Body of pancreas (tissue), 4 donors: Measurements from ENCODE around the gene ZDHHC17. TPM values are rescaled to one million over a fixed set of nuclear protein-coding genes. Genes with fewer than 3 reads are reported as not detected.

Source experiments
- ATAC-seq: fragments of 150-250 bp; one replicate; pipeline ENCODE4 v1.9.1; 2016
- DNase-seq, 4 donors: peaks; one replicate each; pipeline ENCODE4 v3.0.0-alpha.2; 2019
- H3K27ac ChIP-seq, 4 donors: fragments of 200-600 bp; sonication (generic); 1 replicate in 3 of 4; 2 replicates in 1 of 4; pipeline versions ENCODE4 v1.5.1 to v1.6.1; 2016 to 2019; ENCODE audit warnings: mild to moderate bottlenecking in 1 of 4, mixed read lengths in 1 of 4, moderate library complexity in 1 of 4
- H3K27me3 ChIP-seq, 2 donors: fragments of 200-600 bp; sonication (generic); one replicate each; pipeline ENCODE4 v1.6.0; 2016; ENCODE audit warnings: mild to moderate bottlenecking in 1 of 2
- H3K36me3 ChIP-seq, 2 donors: fragments of 200-600 bp; sonication (generic); replicated peaks in 1 of 2; 2 replicates each; pipeline ENCODE4 v1.5.1; 2016; ENCODE audit warnings: low read depth in 2 of 2; ENCODE audit not compliant: insufficient read depth in 1 of 2
- H3K4me1 ChIP-seq: fragments of 200-600 bp; sonication (generic); one replicate; pipeline ENCODE4 v1.6.0; 2016
- H3K4me3 ChIP-seq, 2 donors: fragments of 200-600 bp; sonication (generic); 1 replicate in 1 of 2; 2 replicates in 1 of 2; pipeline ENCODE4 v1.5.1; 2016 to 2019
- H3K9me3 ChIP-seq, 3 donors: fragments of 200-600 bp; sonication (generic); 1 replicate in 2 of 3; 2 replicates in 1 of 3; pipeline ENCODE4 v1.5.1; 2016
- POLR2A ChIP-seq, 3 donors: fragments of 450-650 bp; IDR thresholded peaks; one replicate each; pipeline ENCODE4 v1.6.1; 2016; ENCODE audit warnings: antibody characterized with exemption in 3 of 3, mild to moderate bottlenecking in 2 of 3
- WGBS, 2 donors: methylation state at CpG; one replicate each; pipeline ENCODE4 v1.1.5; 2017; 5-methylcytosine and 5-hydroxymethylcytosine counted together
- intact Hi-C: fragments of 100-400 bp; cut with DNase I; formaldehyde crosslinking; loops from one replicate; pipeline ENCODE4 v1.15.1; 2023
- total RNA-seq, 2 donors: library from RNA; depleted of rRNA; stranded (reverse); fragments of >200 nt; gene quantifications; one replicate each; pipeline ENCODE4 v1.1.0, GENCODE V29; 2016
- TF ChIP-seq, protein P1 (sequence below), 7 experiments: fragments of 450-650 bp in 4 of 7; fragments of 200-600 bp in 3 of 7; sonication (generic) in 3 of 7; IDR thresholded peaks; one replicate each; pipeline ENCODE4 v1.5.1; 2016 to 2019; ENCODE audit warnings: antibody characterized with exemption in 7 of 7

Gene ZDHHC17
- total RNA-seq, 2 donors from 2014 or later, result 21.1 to 33.7 TPM

- ATAC-seq (no peak), DNase-seq (no peak)
- H3K27ac ChIP-seq, result no peak overlapping the region
- intact Hi-C loops, result no loop called here
- H3K27me3 ChIP-seq, result no peaks in the 10 kb centered on the region
- H3K36me3 ChIP-seq, result peaks cover 5 to 17% of the 10 kb centered on the region in 2 donors
- no peaks in the 10 kb centered on the region for H3K9me3 ChIP-seq
- H3K4me3 ChIP-seq, result no peak overlapping the region
- H3K4me1 ChIP-seq, result no peaks in the 10 kb centered on the region
- TF ChIP-seq, protein P1, sequence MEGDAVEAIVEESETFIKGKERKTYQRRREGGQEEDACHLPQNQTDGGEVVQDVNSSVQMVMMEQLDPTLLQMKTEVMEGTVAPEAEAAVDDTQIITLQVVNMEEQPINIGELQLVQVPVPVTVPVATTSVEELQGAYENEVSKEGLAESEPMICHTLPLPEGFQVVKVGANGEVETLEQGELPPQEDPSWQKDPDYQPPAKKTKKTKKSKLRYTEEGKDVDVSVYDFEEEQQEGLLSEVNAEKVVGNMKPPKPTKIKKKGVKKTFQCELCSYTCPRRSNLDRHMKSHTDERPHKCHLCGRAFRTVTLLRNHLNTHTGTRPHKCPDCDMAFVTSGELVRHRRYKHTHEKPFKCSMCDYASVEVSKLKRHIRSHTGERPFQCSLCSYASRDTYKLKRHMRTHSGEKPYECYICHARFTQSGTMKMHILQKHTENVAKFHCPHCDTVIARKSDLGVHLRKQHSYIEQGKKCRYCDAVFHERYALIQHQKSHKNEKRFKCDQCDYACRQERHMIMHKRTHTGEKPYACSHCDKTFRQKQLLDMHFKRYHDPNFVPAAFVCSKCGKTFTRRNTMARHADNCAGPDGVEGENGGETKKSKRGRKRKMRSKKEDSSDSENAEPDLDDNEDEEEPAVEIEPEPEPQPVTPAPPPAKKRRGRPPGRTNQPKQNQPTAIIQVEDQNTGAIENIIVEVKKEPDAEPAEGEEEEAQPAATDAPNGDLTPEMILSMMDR (IDR thresholded peaks at IDR 0.05), result no peak
- TF ChIP-seq POLR2A (IDR thresholded peaks at IDR 0.05), result no peak
- 67 to 71% methylated on average over 6 of the region's 6 CpGs for WGBS, 2 donors
Observed at GRCh38 chr12:76810671-76811419, 46.9 kb downstream of the ZDHHC17 start.

DNA sequence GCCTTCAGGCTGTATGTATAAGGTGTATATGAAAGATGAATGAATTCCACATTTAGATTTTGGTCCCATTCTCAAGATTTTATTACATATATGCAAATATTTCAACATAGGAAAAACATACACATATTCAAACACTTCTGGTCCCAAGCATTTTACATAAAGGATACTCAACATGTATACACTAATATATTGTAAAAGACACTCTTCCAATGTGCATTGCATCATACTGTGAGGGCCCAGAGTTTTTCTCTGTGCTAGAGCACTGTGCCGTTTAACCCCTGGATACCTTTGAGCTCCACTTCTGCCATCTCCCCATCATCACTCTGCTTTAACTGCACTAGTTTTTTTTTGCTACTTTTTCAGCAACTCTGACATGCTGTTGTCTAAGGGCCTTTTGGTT is 48.1 kb downstream of the ZDHHC17 start:
- Histone ChIP-seq H3K27me3 (no peaks in the 10 kb centered on the region), H3K36me3 (peaks cover 5 to 17% of the 10 kb centered on the region in 2 donors), H3K27ac (no peak overlapping the region), H3K4me1 (no peaks in the 10 kb centered on the region), H3K4me3 (no peak overlapping the region), H3K9me3 (no peaks in the 10 kb centered on the region)
- ATAC-seq, result no peak
- 97 to 100% methylated on average over 1 of the region's 1 CpG for WGBS, 2 donors
- intact Hi-C loops, result no loop called here
- DNase-seq, result no peak
- TF ChIP-seq POLR2A (IDR thresholded peaks at IDR 0.05), result no peak
- TF ChIP-seq, protein P1 (IDR thresholded peaks at IDR 0.05), result no peak

DNA sequence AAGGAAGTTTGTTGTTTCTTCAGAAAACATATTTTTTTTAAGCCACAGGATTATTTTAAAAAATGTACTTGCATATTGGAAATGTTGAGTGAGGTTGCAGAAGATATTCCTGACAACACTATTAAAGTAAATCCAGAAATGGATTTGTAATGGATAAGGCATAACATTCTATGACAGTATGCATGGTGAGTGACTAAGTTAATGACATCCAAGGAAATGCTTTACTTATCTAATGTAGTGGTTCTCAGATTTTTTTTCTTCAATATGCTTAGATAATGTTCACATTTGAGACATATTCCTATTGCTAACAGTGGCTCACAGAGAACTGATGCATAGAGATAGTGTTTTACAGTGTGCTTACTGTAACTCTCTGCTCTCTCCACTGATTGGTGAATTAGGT is 49.4 kb downstream of the ZDHHC17 start:
- no peak for DNase-seq
- ATAC-seq, result no peak
- Histone ChIP-seq H3K9me3 (no peaks in the 10 kb centered on the region), H3K4me3 (no peak overlapping the region), H3K27me3 (no peaks in the 10 kb centered on the region), H3K27ac (no peak overlapping the region), H3K36me3 (peaks cover 5 to 13% of the 10 kb centered on the region in 2 donors), H3K4me1 (no peaks in the 10 kb centered on the region)
- intact Hi-C loops, result no loop called here
- TF ChIP-seq POLR2A (IDR thresholded peaks at IDR 0.05), result no peak
- TF ChIP-seq, protein P1 (IDR thresholded peaks at IDR 0.05), result no peak

DNA sequence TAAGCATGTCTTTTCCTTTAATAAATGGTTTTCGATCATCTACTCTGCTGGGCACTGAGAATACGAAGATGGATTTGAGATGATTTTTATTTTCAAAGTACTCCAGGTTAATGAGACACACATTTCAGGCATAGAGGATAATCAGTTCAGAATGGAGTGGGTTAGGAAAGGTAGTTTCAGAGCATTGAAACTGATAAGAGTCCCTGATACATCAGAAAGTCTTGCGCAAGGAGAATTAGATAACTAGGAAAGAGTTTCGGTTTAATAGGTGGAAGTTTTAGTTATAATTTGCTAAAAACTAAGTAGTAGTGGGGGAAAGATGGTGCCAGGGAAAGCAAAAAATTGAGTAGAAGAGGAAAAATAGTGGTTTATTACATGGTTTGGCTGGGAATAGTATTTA is 50.1 kb downstream of the ZDHHC17 start:
- no peak for DNase-seq
- H3K27ac ChIP-seq, result no peak overlapping the region
- WGBS, 2 donors, result 87 to 89% methylated on average over 4 of the region's 4 CpGs
- intact Hi-C loops, result no loop called here
- TF ChIP-seq, protein P1 (IDR thresholded peaks at IDR 0.05), result no peak
- TF ChIP-seq POLR2A (IDR thresholded peaks at IDR 0.05), result no peak
- H3K4me3 ChIP-seq, result no peak overlapping the region
- no peak for ATAC-seq
- H3K36me3 ChIP-seq, result peaks cover 5 to 12% of the 10 kb centered on the region in 2 donors
- H3K9me3 ChIP-seq, result no peaks in the 10 kb centered on the region
- H3K4me1 ChIP-seq, result no peaks in the 10 kb centered on the region
- no peaks in the 10 kb centered on the region for H3K27me3 ChIP-seq
